Keratinocyte (primary cell): ENCODE measurements around the gene LTC4S.

ENCODE experiments used
- CTCF ChIP-seq, 3 experiments: IDR thresholded peaks in 1 of 3; conservative IDR thresholded peaks in 1 of 3; optimal IDR thresholded peaks in 1 of 3; 2 replicates in 2 of 3; 3 replicates in 1 of 3; pipeline versions ENCODE3 to v1.5.1; 2011; ENCODE audit warnings: low read length in 3 of 3, mild to moderate bottlenecking in 3 of 3, moderate library complexity in 2 of 3, control low read depth in 1 of 3, inconsistent platforms in 1 of 3; ENCODE audit not compliant: insufficient read depth in 2 of 3; ENCODE audit errors: extremely low read depth in 1 of 3
- EZH2 ChIP-seq: IDR thresholded peaks from one replicate; pipeline ENCODE4 v1.6.1; 2012; ENCODE audit warnings: inconsistent platforms, mild to moderate bottlenecking, low read length, moderate library complexity

- TF ChIP-seq CTCF (optimal IDR thresholded peaks at IDR 0.05 in 1 of 3, IDR thresholded peaks at IDR 0.05 in 1 of 3, conservative IDR thresholded peaks at IDR 0.05 in 1 of 3; ENCODE audit: extremely low read depth in 1 of 3, insufficient read depth in 2 of 3, low read length in 3 of 3) (no peak), EZH2 (no peak)
Observed at GRCh38 chr5:179817890-179818745, 24.3 kb downstream of the LTC4S start.
